ENCODE data around the gene KCNMB2.

The KCNMB2 gene

DNA sequence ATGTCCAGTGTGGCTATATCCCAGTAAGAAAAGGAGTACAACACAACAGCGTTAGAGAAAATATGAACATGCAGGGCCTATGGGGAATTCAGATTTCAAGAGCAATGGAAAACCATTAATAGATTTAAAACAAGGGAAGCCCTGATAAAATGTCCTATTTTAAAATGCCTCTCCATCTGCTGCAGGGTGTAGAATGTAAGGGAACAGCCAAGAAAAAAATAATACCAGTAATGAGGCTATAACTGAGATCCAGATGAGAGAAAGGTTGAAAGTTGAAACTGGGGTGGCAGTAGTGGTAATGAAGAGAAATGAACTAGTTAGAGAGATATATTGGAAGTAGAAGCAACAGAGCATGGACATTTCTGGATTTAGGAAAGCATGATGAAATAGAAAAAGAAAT lies 226.1 kb downstream of the KCNMB2 start:
- no peak for DNase-seq

GRCh38 chr3:178765472-178765871 lies 229.2 kb downstream of the KCNMB2 start:
- no peak for DNase-seq

DNA sequence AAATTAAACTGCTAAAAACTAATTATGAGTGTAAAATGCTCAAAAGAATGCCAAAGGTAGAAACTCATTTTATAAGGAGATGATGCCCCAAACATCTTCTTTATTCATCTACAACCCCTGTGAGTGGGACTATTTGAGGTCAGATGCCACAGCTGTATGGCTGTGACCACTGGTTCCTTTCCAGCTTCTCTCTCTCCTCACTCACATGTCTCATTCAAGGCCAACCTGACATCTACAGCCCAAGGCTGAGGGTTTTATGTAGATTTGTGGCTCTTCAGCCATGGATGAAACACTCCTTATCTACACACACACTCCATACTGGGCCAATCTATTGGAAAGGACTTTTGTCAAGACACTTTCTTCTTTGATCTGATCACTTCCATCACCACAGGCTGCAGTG lies 231.3 kb downstream of the KCNMB2 start:
- no peak for DNase-seq

- DNase-seq = no peak
These were observed 232.0 kb downstream of the KCNMB2 start for GRCh38 chr3:178768072-178768864.

- no peak for DNase-seq
These were observed 235.3 kb downstream of the KCNMB2 start for GRCh38 chr3:178771511-178771910.

GRCh38 chr3:178772746-178773145 lies 236.5 kb downstream of the KCNMB2 start:
- no peak for DNase-seq

DNA sequence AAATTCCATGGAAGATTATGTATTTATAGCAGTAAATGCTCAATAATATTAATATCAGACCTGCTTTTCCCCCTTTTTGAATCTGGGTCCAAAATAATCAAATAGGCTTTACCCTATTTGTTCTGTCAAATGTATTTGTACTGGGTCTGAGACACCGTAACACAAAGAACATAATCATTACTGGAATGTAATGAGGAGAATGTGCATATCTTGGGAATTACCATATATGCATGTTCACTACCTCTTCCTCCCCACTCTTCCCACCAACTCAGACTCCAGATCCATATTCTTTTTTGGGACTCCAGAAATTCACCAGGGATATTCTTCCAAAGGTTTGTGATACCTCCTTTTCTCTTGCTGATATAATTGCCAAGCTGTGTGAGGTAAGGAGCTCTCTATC lies 237.1 kb downstream of the KCNMB2 start:
- DNase-seq = no peak

DNA sequence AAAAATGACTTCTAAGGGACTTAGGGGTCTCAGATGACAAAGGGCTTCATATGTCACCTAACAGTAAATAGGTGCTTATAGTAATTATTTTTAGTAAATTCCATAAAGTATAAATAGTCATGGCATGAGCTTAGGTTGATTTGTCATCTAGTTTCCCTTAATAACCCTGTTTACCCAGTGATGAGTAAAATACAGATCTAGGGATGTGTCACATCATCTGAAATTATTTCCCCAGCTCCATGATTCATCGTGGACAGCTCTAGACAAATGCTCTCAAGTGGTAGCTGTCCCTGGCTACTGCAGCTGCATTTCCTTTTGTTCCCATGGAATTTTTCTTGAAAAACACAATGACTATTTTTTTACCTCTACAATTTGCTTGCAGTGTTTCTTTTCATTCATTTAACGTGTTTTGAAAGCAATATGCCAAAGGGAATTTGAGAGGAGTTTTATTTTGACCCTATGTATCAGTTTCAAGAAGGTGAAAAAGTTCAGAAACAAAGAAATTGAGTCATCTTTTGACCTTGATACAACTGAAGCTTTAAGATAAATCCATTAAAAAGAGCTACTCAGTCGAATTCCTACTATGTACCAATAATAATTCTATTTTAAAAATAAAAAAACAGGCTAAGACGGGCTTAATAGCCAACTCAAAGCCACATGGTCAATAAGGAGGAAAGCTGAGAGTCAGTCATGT lies 241.6 kb downstream of the KCNMB2 start:
- DNase-seq = no peak

DNA sequence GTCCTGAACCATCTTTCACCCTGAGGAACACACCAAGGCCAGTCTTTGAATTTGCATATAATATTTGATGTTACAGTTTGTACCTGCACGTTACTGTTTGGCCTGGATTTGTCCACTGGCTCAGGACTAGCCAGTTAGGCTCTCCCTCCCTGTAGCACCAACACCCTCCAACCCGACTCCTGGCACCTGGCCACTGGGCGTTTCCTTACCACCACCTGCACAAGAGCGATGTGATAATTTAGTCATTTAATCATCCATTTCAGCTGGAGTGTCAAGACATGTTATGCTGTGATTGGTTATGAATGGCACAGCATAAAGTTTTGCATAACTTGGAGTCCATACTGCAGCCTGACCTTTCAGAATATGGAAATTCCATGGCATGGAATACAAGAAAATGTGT lies 242.4 kb downstream of the KCNMB2 start:
- DNase-seq = no peak

DNA sequence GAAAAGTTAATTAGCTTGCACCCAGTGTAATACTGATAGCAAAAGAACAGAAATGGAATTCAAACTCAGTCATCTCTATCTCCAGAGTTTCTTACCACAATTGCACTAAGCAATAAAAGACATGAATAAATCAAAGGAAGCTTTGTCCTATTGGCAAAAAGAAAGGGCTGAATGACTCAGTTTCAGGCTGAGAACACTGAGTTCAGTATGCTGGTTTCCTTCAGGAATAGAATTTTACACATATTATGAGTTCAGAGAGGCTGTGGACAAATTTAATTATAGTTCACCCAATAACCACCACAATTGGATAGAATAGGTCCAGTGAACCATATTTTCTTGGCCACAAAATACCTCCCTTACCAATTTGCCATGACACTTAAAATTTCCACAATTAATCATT lies 249.7 kb downstream of the KCNMB2 start:
- DNase-seq = no peak

GRCh38 chr3:178787960-178788359 lies 251.7 kb downstream of the KCNMB2 start:
- no peak for DNase-seq

DNA sequence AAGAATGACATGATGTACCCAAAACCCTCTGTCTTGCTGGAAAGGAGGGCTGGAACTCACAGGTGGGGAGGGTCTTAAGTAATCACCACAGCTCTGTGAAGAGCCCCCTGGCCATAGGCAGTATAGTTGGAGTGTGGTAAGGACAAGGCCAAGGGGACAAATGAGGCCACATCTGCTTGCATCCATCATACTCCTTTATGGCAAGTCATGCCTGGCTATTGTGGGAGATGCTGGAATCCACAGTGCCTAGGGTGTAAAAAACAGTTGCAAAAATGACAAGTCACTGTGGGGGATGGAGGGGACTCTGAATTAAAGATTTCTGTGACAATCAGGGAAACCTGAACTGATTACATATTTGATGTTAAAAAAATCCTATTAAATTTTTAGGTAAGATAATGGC lies 258.5 kb downstream of the KCNMB2 start:
- no peak for DNase-seq

GRCh38 chr3:178795349-178795748 lies 259.1 kb downstream of the KCNMB2 start:
- DNase-seq = no peak

- no peak for DNase-seq
These were observed 266.0 kb downstream of the KCNMB2 start for GRCh38 chr3:178802259-178802658.

- peak; percentile 73 for DNase-seq
These were observed 266.9 kb downstream of the KCNMB2 start for GRCh38 chr3:178802993-178803693.

- no peak for DNase-seq
These were observed 268.4 kb downstream of the KCNMB2 start for GRCh38 chr3:178804606-178805005.

DNA sequence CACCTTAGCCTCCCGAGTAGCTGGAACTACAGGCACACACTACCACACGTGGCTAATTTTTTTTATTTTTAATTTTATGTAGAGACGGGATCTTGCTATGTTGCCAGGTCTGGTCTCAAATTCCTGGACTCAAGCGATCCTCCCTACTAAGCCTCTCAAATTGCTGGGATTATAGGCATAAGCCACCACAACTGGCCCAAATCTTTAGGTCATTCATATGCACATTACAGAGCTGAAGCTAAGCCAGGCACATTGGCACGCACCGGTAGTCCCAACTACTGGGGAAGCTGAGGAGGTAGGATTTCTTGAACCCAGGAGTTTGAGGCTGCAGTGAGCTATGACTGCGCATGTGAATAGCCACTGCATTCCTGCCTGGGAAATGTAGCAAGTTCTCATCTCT lies 269.5 kb downstream of the KCNMB2 start:
- DNase-seq = no peak

GRCh38 chr3:178806651-178807050 lies 270.4 kb downstream of the KCNMB2 start:
- no peak for DNase-seq

DNA sequence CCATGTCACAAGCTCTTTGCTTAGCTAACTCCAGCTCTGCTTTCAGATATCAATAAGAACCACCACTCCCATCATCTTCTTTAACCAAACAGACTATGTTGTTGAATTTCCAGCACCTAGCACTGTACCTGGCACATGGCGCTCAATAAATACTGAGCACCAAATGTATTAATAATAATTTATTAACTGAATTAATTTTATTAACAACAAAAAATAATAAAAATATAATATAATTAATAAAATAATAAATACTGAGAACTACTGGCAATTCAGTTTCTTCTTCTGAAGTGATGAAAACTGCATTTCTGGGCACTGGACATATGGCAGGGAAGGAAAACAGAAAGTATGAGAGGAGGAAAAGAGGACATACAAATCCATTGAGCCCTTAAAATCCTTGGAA lies 271.5 kb downstream of the KCNMB2 start:
- DNase-seq = no peak

DNA sequence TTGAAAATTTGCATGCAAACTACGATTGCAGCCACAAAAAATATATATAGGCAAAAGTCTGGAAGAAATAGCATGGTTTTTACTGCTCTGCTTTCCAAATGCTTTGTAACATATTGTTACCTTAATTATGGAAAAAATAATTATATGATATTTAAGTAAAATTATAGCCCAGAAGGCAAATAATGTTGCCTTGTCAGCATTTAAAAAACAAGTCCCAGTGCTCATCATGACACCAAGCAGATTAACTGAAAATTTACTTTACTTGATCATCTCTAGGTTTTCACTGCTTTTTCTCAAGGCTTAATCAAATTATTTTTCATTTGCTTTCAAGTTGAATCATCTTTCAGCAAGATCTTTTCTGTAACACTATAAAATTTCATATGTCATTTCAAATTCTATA lies 272.5 kb downstream of the KCNMB2 start:
- DNase-seq = no peak

DNA sequence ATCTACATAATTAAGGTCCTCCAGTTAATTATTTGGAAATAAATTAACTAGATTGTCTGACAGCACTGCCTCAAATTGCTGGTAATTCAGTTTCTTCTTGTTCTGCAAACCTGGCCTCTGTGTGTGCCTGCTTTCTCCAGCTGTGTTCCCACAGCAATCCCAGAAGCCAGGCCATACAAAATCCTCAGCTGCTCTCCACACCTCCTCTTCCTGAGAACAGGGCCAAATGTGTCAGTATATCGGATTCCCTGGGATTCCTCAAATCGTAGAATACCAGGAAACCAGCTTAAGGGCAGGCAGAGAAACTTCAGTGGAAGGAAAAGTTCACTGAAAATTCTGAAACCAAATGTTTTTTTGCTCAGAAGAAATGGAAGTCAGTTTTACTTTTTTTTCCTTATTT lies 273.9 kb downstream of the KCNMB2 start:
- peak; percentile 46 for DNase-seq

DNA sequence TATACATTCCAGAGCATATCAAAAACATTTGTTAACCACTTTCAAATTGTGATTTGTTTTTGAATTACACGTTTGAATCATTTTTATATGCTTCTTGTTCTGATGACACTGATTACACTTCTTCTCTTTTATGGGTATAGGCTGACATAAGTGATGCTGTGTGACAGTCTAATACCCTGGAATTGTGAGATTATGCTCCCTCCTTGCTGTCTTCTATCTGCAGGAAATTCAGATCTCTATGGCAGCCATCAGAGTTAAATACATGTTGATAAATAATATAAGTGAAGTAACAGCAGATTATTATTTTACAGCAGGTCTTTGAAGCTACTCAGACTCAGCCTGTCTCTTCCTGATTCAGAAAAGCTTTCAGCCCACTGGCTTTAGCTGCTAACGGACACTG lies 286.5 kb downstream of the KCNMB2 start:
- no peak for DNase-seq

- no peak for DNase-seq
These were observed 286.9 kb downstream of the KCNMB2 start for GRCh38 chr3:178823150-178823549.
